ENCODE data around the gene ANGPTL1. TPM values are rescaled to one million over a fixed set of nuclear protein-coding genes. Genes with fewer than 3 reads are reported as not detected.

The ANGPTL1 gene
- total RNA-seq, 4 donors from 2014 or later = 48.4 to 79.3 (median 66.6) TPM

DNA sequence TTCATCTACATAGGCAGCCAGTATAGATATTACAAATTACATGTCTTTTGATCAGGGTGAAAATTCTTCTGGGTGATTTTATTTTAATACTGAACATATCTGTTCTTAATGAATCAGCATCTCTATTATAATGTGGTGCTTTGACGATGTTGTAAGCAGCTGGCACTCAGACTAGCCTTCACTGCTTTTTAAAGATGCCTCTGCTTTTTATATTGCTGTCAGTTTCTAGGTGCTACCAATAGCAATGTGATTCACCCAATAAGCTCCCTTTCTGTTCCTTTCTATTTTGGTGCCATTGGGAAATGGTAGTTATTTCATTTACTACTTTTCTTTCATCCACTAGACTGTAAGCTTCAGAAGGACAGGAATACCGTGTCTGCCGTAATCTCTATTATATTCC is 11.1 kb upstream of the ANGPTL1 start:
- H3K4me1 ChIP-seq = no peaks in the 10 kb centered on the region
- no peak for TF ChIP-seq POLR2A (IDR thresholded peaks at IDR 0.05)
- TF ChIP-seq, protein P1, sequence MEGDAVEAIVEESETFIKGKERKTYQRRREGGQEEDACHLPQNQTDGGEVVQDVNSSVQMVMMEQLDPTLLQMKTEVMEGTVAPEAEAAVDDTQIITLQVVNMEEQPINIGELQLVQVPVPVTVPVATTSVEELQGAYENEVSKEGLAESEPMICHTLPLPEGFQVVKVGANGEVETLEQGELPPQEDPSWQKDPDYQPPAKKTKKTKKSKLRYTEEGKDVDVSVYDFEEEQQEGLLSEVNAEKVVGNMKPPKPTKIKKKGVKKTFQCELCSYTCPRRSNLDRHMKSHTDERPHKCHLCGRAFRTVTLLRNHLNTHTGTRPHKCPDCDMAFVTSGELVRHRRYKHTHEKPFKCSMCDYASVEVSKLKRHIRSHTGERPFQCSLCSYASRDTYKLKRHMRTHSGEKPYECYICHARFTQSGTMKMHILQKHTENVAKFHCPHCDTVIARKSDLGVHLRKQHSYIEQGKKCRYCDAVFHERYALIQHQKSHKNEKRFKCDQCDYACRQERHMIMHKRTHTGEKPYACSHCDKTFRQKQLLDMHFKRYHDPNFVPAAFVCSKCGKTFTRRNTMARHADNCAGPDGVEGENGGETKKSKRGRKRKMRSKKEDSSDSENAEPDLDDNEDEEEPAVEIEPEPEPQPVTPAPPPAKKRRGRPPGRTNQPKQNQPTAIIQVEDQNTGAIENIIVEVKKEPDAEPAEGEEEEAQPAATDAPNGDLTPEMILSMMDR (IDR thresholded peaks at IDR 0.05) = no peak
- H3K9me3 ChIP-seq = no peaks in the 10 kb centered on the region
- no peak overlapping the region for H3K4me3 ChIP-seq (replicated peaks in 1 of 3)
- WGBS, 2 donors = 94 to 95% methylated on average over 3 of the region's 3 CpGs
- no peaks in the 10 kb centered on the region for H3K36me3 ChIP-seq
- no peak for DNase-seq
- intact Hi-C loops (cut with DNase I) = no loop called here
- H3K27ac ChIP-seq = no peak overlapping the region
- H3K27me3 ChIP-seq = no peaks in the 10 kb centered on the region

DNA sequence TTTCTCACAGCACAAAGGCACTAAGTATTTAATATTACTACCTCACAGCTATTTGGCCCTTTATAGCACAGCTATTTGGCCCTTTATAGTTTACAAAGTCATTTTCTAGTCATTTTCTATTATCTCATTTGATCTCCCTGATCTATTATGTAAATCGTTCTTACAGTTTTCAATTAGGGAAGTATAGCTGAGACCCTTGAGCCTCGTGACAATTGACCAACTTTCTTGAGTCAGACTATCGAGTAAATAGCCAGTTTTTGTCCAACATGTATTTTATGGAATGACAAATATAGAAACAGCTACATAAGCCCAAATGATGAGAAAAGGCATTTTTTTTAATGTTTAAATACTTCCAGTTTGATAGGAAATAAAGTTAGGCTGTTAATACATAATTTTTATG is 7.0 kb upstream of the ANGPTL1 start:
- DNase-seq = no peak
- no peak overlapping the region for H3K27ac ChIP-seq
- H3K36me3 ChIP-seq = no peaks in the 10 kb centered on the region
- H3K4me3 ChIP-seq (replicated peaks in 1 of 3) = no peak overlapping the region
- H3K9me3 ChIP-seq = no peaks in the 10 kb centered on the region
- H3K4me1 ChIP-seq = peaks cover 1 to 12% of the 10 kb centered on the region in 2 donors
- intact Hi-C loops (cut with DNase I) = no loop called here
- H3K27me3 ChIP-seq = no peaks in the 10 kb centered on the region
- no peak for TF ChIP-seq POLR2A (IDR thresholded peaks at IDR 0.05)
- TF ChIP-seq, protein P1 (IDR thresholded peaks at IDR 0.05) = no peak
- WGBS, 2 donors = 89 to 90% methylated on average over 3 of the region's 3 CpGs

DNA sequence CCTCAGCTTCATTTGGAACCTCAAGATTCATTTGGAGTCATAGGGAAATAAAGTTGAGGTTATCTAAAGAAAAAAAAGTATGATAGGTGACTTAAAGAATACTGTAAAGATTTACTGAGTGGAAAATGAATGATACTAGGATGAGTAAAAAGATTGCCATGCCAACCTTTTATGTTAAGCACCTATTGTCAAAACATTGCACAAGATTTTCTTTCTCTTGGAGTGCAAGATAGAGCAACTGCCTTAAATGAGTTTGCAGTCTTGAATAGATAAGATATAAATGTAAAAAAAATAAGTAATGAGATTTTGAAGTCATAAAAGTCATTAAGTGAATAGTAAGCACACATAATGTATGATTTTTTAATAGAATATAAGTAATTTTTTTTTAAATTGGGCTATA is 5.1 kb upstream of the ANGPTL1 start:
- DNase-seq = no peak
- Histone ChIP-seq H3K4me1 (peaks cover 17 to 28% of the 10 kb centered on the region in 2 donors), H3K4me3 (replicated peaks in 1 of 3) (no peak overlapping the region), H3K36me3 (no peaks in the 10 kb centered on the region), H3K27me3 (no peaks in the 10 kb centered on the region), H3K9me3 (no peaks in the 10 kb centered on the region), H3K27ac (no peak overlapping the region)
- TF ChIP-seq POLR2A (IDR thresholded peaks at IDR 0.05) = no peak
- TF ChIP-seq, protein P1 (IDR thresholded peaks at IDR 0.05) = no peak
- intact Hi-C loops (cut with DNase I) = no loop called here

DNA sequence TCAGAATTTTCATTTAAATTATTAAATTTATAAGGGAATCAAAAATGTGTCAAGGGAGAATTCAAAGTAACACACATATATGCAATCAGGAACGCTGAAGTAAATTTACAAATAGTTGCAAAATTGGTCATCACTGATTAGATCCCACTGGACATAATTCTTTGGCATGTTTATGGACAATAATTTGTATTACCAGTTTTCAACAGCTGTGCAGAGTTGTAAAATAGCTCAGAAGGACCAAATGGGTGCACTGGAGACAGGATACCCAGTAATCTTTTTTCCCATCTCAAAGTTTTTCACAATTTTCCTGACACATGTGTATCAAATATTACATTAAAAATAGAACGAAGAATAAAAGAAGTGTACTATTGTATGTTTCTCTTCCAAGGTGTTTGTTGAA is 4.1 kb upstream of the ANGPTL1 start:
- intact Hi-C loops (cut with DNase I) = no loop called here
- Histone ChIP-seq H3K36me3 (no peaks in the 10 kb centered on the region), H3K4me3 (replicated peaks in 1 of 3) (no peak overlapping the region), H3K9me3 (no peaks in the 10 kb centered on the region), H3K27me3 (no peaks in the 10 kb centered on the region), H3K27ac (no peak overlapping the region), H3K4me1 (peaks cover 17 to 28% of the 10 kb centered on the region in 2 donors)
- DNase-seq = no peak
- WGBS, 2 donors = 95 to 96% methylated on average over 2 of the region's 2 CpGs
- TF ChIP-seq POLR2A (IDR thresholded peaks at IDR 0.05) = no peak
- TF ChIP-seq, protein P1 (IDR thresholded peaks at IDR 0.05) = no peak

DNA sequence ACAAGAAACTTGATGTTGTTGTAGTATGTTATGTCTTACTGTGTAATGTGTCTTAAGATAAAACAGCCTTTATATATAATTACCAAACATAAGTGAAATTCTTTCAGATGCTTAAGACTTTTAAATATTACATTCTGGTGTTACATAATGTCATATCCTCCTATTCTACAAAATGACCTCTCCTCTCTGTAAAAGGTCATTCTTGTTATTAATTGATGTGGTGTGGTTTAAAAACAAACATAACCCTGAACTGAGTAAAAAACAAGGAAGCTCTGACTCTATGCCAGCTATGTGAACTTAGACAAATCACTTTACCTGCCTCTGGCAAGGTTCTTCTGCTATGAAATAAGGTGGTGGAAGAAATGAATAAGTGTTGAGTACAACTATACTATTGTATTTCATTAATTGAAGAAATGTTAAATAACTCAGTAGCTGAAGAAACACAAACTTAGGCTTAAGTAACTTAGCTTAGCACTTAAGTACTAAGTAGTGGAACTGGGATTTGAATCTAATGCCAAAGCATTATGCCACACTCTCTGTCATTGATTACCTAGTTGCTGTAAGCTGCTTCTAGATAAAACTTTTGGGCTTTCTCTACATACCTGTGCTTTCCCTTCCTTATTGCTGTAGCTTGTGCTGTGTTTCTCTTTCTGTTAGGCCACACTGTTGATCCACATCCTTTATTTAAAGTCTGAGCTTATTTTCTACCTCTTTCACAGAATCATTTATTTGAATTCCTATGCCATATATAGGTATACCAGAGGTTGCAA is 859 bp upstream of the ANGPTL1 start:
- TF ChIP-seq, protein P1 (IDR thresholded peaks at IDR 0.05) = no peak
- no peak for TF ChIP-seq POLR2A (IDR thresholded peaks at IDR 0.05)
- DNase-seq = no peak
- Histone ChIP-seq H3K36me3 (no peaks in the 10 kb centered on the region), H3K4me1 (peaks cover 20 to 35% of the 10 kb centered on the region in 2 donors), H3K27ac (peak overlapping the region; percentile 75 to 86 (median 83)), H3K9me3 (no peaks in the 10 kb centered on the region), H3K27me3 (no peaks in the 10 kb centered on the region), H3K4me3 (replicated peaks in 1 of 3) (no peak overlapping the region)
- intact Hi-C loops (cut with DNase I) = no loop called here

All from thyroid gland (tissue), 4 donors.